ENCODE results near the gene TSPO. TPM values are rescaled to one million over a fixed set of nuclear protein-coding genes. Genes with fewer than 3 reads are reported as not detected.

Gene TSPO
- polyA plus RNA-seq, 1 donor: 17.5 TPM

DNA sequence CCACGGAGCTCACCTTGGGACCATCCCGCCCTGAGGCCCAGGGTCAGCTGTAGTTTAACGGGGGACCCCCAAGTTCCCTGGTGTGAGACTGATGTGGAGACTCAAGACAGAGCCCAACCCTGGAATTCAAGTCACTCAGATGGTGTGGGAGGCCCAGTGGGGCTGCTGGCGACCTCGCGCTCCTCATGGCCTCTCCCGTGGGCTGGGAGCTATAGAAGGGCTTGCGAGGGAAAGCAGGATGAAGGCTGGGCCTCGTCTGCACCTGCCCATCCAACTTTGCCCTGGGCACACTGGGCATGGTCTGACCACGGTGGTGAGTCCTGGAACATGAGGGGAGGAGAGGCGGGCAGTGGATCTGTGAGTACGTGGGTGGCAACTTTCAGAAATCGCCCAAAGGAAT lies 49.2 kb downstream of the TSPO start:
- H3K4me3 ChIP-seq (ENCODE audit: low read length): no peak overlapping the region
- peaks cover 9% of the 10 kb centered on the region for H3K27me3 ChIP-seq (ENCODE audit: control insufficient read depth, insufficient read depth, low read length)
- H3K27ac ChIP-seq (ENCODE audit: low read length): no peak overlapping the region
- no peaks in the 10 kb centered on the region for H3K4me1 ChIP-seq (ENCODE audit: control insufficient read depth, insufficient read depth, low read length)
- no CpG with 5 or more reads among the region's 13 CpGs for WGBS (ENCODE audit: insufficient coverage, low lambda C conversion rate)
- H3K9me3 ChIP-seq (ENCODE audit: control insufficient read depth, low read depth, low read length): no peaks in the 10 kb centered on the region
- no peaks in the 10 kb centered on the region for H3K36me3 ChIP-seq (ENCODE audit: control insufficient read depth, insufficient read depth, low read length)
- DNase-seq: no peak

DNA sequence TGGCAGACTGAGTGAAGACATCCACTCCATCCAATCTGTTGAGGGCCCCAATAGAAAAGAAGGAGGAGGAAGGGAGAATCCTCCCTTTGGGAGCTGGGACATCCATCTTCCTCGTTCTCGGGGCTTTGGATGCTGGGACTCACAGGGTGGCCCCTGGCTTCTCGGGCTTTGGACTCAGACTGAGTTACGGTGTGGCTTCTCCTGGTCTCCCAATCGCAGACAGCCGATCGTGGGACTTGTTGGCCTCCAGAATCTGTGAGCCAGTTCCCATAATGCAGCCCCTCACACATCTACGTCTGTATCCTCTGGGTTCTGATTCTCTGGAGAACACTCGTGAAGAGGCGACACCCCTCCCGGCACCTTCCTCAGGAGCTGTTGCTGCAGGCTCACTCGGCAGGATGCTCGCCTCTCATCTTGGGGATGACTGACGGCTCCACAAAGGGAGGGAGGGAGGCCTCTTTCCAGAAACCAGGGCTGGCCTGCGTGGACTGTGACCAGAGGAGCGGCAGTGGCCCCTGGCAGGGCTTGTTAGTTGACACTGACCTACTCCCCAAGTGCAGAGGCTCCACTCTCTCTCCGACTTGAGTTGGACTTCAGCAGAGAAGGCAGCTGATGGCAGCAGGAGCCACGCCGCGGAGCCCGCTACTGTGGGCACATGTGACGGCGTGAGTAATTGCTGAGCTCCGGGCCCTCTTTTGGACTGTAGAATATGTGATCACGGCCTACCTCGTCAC lies 50.3 kb downstream of the TSPO start:
- H3K9me3 ChIP-seq (ENCODE audit: control insufficient read depth, low read depth, low read length): no peaks in the 10 kb centered on the region
- no peaks in the 10 kb centered on the region for H3K4me1 ChIP-seq (ENCODE audit: control insufficient read depth, insufficient read depth, low read length)
- WGBS (ENCODE audit: insufficient coverage, low lambda C conversion rate): no CpG with 5 or more reads among the region's 26 CpGs
- no peaks in the 10 kb centered on the region for H3K36me3 ChIP-seq (ENCODE audit: control insufficient read depth, insufficient read depth, low read length)
- H3K27ac ChIP-seq (ENCODE audit: low read length): no peak overlapping the region
- H3K27me3 ChIP-seq (ENCODE audit: control insufficient read depth, insufficient read depth, low read length): peaks cover 9% of the 10 kb centered on the region
- DNase-seq: no peak
- H3K4me3 ChIP-seq (ENCODE audit: low read length): no peak overlapping the region

DNA sequence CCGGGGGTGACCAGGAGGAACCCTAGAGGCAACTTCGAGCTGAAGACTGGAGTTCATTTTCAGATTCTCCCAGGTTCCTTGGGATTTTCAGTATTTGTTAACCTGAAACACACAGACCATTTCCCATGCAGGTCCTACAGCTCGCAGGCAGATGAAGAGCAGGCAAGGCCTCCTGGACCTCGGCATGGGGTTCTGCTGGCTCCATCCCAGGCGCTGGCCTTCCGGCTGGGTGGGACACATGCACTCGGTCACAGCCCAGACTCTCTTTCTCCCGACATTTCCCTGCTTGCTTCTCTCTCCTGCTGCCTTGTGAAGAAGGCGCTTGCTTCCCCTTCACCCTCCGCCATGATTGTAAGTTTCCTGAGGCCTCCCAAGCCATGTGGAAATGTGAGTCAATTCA lies 51.0 kb downstream of the TSPO start:
- Histone ChIP-seq H3K27me3 (ENCODE audit: control insufficient read depth, insufficient read depth, low read length) (peaks cover 8% of the 10 kb centered on the region), H3K4me3 (ENCODE audit: low read length) (no peak overlapping the region), H3K4me1 (ENCODE audit: control insufficient read depth, insufficient read depth, low read length) (no peaks in the 10 kb centered on the region), H3K27ac (ENCODE audit: low read length) (no peak overlapping the region), H3K9me3 (ENCODE audit: control insufficient read depth, low read depth, low read length) (no peaks in the 10 kb centered on the region), H3K36me3 (ENCODE audit: control insufficient read depth, insufficient read depth, low read length) (no peaks in the 10 kb centered on the region)
- no peak for DNase-seq
- no CpG with 5 or more reads among the region's 10 CpGs for WGBS (ENCODE audit: insufficient coverage, low lambda C conversion rate)

DNA sequence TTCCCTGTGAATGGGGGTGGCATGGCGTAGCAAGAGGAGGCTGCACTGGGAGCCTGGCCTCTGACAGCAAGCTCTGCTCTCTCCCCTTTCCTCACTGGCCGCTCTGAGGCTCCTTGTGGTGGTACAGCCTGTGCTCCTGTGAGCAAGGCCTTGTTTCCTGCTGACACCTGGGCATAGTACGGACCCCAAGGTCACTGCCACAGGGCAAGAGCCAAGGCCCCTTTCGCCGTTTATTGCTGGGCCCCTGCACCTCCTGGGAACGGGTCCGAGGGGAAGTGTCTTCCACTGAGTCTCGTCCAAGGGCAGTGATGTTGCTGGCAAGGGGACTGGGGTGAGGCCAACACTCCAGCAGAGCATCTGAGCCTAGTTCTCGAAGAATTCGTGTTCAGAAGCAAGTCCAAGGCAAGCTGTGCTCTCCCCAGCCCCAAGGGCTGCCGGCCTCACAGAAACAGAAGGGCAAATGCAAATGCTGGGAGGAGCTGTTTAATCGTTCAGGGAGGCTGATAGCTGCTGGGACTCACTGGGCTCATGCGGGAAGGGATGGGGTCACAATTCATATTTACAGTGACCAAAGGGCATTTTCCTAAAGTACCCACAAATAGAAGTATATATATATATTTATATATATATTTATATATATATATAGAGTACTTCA lies 51.5 kb downstream of the TSPO start:
- no peaks in the 10 kb centered on the region for H3K36me3 ChIP-seq (ENCODE audit: control insufficient read depth, insufficient read depth, low read length)
- no peak overlapping the region for H3K27ac ChIP-seq (ENCODE audit: low read length)
- no CpG with 5 or more reads among the region's 13 CpGs for WGBS (ENCODE audit: insufficient coverage, low lambda C conversion rate)
- no peaks in the 10 kb centered on the region for H3K9me3 ChIP-seq (ENCODE audit: control insufficient read depth, low read depth, low read length)
- DNase-seq: no peak
- H3K4me1 ChIP-seq (ENCODE audit: control insufficient read depth, insufficient read depth, low read length): no peaks in the 10 kb centered on the region
- no peak overlapping the region for H3K4me3 ChIP-seq (ENCODE audit: low read length)
- peaks cover 2% of the 10 kb centered on the region for H3K27me3 ChIP-seq (ENCODE audit: control insufficient read depth, insufficient read depth, low read length)

DNA sequence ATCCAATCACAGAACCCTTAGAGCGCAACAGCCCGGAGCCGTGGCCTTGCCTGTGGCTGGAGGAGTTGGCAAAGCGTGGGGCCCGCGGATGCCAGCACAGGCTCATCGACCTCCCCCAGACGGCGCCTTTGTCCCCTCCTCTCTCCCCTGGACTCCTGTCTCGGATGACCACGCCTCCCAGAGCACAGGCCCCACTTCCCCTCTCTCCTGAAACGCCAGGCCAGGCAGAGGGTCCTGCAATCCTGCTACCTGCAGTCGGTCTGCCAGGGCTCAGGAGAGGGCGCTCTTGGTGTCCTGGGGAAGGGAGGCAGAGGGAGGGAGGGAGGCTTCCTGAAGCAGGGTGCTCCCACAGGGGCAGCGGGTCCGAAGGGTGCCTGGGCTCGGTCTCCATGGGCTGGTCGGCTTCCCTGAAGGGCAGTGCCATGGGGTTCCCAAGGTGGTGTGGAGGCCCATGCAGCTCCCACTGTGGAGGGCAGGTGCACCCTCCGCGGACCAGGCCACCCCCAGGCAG lies 52.2 kb downstream of the TSPO start:
- Histone ChIP-seq H3K4me3 (ENCODE audit: low read length) (no peak overlapping the region), H3K4me1 (ENCODE audit: control insufficient read depth, insufficient read depth, low read length) (no peaks in the 10 kb centered on the region), H3K9me3 (ENCODE audit: control insufficient read depth, low read depth, low read length) (no peaks in the 10 kb centered on the region), H3K27ac (ENCODE audit: low read length) (no peak overlapping the region), H3K36me3 (ENCODE audit: control insufficient read depth, insufficient read depth, low read length) (no peaks in the 10 kb centered on the region), H3K27me3 (ENCODE audit: control insufficient read depth, insufficient read depth, low read length) (no peaks in the 10 kb centered on the region)
- DNase-seq: no peak
- no CpG with 5 or more reads among the region's 20 CpGs for WGBS (ENCODE audit: insufficient coverage, low lambda C conversion rate)

DNA sequence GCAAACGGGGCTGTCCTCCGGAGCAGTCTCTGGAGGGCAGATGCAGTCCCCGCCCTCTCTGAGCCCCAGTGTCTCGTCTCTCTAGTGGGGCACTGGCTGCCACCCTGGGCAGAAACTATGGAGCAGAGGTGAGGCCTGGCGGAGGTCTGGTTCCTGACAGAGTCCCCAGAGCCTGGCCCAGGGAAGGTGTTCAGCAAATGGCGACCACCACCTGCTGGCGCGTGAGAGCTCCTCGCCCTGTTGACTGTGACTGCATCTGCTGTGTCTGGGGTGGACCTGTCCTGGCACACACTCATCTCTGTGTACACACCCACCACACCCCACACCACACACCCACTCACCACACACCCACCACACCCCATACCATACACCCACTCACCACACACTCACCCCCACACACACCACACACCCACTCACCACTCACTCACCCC lies 53.9 kb downstream of the TSPO start:
- DNase-seq: no peak
- Histone ChIP-seq H3K27ac (ENCODE audit: low read length) (no peak overlapping the region), H3K9me3 (ENCODE audit: control insufficient read depth, low read depth, low read length) (no peaks in the 10 kb centered on the region), H3K36me3 (ENCODE audit: control insufficient read depth, insufficient read depth, low read length) (no peaks in the 10 kb centered on the region), H3K27me3 (ENCODE audit: control insufficient read depth, insufficient read depth, low read length) (no peaks in the 10 kb centered on the region), H3K4me1 (ENCODE audit: control insufficient read depth, insufficient read depth, low read length) (no peaks in the 10 kb centered on the region), H3K4me3 (ENCODE audit: low read length) (no peak overlapping the region)
- WGBS (ENCODE audit: insufficient coverage, low lambda C conversion rate): no CpG with 5 or more reads among the region's 9 CpGs

DNA sequence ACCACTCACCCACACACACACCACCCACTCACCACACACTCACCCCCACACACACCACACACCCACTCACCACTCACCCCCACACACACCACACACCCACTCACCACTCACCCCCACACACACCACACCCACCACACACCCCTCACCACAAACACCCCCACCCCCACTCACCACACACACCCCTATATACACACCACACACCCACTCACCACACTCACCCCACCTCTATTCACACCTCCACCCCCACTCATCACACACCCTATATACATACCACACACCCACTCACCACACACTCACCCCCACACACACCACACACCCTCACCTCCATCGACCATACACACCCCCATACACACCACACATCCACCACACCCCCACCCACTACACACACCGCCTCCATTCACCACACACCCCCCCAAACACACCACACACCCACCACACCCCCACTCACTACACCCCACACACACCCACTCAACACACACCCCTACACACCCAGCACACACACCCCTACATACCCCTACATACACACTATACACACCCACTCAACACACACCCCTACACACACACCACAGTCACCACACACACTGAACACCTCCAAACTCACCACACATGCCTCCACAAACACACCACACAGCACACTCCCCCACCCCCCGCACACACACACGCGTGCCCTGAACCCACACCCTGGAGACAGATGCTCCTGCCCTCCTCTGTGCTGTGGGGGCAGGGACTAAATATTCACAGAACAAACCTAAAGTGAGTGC lies 54.6 kb downstream of the TSPO start:
- Histone ChIP-seq H3K36me3 (ENCODE audit: control insufficient read depth, insufficient read depth, low read length) (no peaks in the 10 kb centered on the region), H3K27me3 (ENCODE audit: control insufficient read depth, insufficient read depth, low read length) (no peaks in the 10 kb centered on the region), H3K4me1 (ENCODE audit: control insufficient read depth, insufficient read depth, low read length) (no peaks in the 10 kb centered on the region), H3K9me3 (ENCODE audit: control insufficient read depth, low read depth, low read length) (no peaks in the 10 kb centered on the region), H3K27ac (ENCODE audit: low read length) (no peak overlapping the region), H3K4me3 (ENCODE audit: low read length) (no peak overlapping the region)
- DNase-seq: no peak
- WGBS (ENCODE audit: insufficient coverage, low lambda C conversion rate): no CpG with 5 or more reads among the region's 5 CpGs

DNA sequence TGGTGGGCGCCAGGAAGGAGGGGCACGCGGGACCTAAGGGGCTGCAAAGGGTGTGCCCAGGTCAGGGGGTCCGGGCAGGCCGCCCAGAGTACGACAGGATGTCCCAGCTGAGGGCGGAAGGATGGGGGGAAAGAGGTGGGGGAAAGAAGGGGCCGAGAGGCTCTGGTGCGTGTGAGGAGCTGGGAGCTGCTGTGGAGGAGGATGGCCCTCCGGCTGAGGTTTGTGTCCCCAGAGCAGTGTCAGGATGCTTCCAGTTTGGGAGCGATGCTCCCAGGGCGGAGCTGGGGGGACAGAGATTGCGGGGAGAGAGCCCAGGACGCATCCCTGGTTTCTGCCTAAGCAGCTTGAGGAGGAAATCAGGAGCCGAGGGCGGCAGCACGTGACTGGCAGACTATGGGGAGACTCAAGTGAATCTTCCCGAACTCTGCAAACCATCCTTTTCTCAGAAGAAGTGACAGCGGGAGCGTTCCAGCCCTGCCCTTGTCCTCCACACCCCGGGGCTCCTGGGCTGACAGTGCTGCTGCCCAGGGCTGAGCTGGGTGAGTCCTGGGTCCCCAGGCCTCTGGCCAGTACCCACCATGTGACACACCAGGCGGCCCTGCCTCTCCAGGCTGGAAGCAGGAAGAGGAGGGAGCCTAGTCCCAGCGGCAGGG lies 55.3 kb downstream of the TSPO start:
- Histone ChIP-seq H3K27ac (ENCODE audit: low read length) (no peak overlapping the region), H3K27me3 (ENCODE audit: control insufficient read depth, insufficient read depth, low read length) (no peaks in the 10 kb centered on the region), H3K36me3 (ENCODE audit: control insufficient read depth, insufficient read depth, low read length) (no peaks in the 10 kb centered on the region), H3K4me3 (ENCODE audit: low read length) (no peak overlapping the region), H3K4me1 (ENCODE audit: control insufficient read depth, insufficient read depth, low read length) (no peaks in the 10 kb centered on the region), H3K9me3 (ENCODE audit: control insufficient read depth, low read depth, low read length) (no peaks in the 10 kb centered on the region)
- WGBS (ENCODE audit: insufficient coverage, low lambda C conversion rate): no CpG with 5 or more reads among the region's 23 CpGs
- no peak for DNase-seq

DNA sequence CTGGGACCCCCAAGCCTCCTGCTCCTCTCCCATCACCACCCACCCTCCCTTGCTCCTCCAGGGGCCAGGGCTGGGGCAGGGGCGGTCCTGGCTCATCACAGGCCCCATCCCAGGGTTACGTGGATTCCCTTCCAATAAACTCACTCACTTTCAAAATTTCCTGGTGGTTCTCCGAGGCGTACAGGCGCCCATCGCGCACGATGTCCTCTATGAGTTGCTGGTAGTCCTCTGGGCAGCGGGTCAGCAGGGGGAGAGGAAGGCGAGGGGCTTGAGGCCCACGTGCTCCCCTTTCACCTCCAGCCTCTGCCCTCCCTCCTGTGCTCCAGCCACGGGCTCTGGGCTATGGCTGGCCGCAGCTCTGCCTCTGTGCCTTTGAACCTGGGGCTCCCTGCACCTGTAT lies 56.0 kb downstream of the TSPO start:
- no peaks in the 10 kb centered on the region for H3K36me3 ChIP-seq (ENCODE audit: control insufficient read depth, insufficient read depth, low read length)
- no peaks in the 10 kb centered on the region for H3K4me1 ChIP-seq (ENCODE audit: control insufficient read depth, insufficient read depth, low read length)
- H3K27me3 ChIP-seq (ENCODE audit: control insufficient read depth, insufficient read depth, low read length): no peaks in the 10 kb centered on the region
- no peaks in the 10 kb centered on the region for H3K9me3 ChIP-seq (ENCODE audit: control insufficient read depth, low read depth, low read length)
- no peak overlapping the region for H3K27ac ChIP-seq (ENCODE audit: low read length)
- WGBS (ENCODE audit: insufficient coverage, low lambda C conversion rate): no CpG with 5 or more reads among the region's 13 CpGs
- H3K4me3 ChIP-seq (ENCODE audit: low read length): no peak overlapping the region
- DNase-seq: no peak
